MCF 10A (cell line): ENCODE results near the gene TICAM2. TPM values are rescaled to one million over a fixed set of nuclear protein-coding genes. Genes with fewer than 3 reads are reported as not detected.

Experiments
- BruUV-seq: library from RNA; stranded (reverse); fragments of 400-500 nt; replicated peaks from 2 replicates; lab custom pipeline; 2021; lab: Mats Ljungman, UMichigan
- CTCF ChIA-PET: fragments of 300-600 bp; sonication (Branson Sonifier 250); formaldehyde crosslinking; extraction: SDS; loops from one replicate; lab custom pipeline; 2021; ENCODE audit warnings: antibody characterized with exemption, inconsistent platforms; lab: Yijun Ruan, JAX
- POLR2A ChIA-PET: fragments of 300-600, 350-650 bp; sonication (Branson Sonifier 250); formaldehyde crosslinking; extraction: SDS; loops from one replicate; lab custom pipeline; 2020; ENCODE audit warnings: antibody characterized with exemption, inconsistent platforms; lab: Yijun Ruan, JAX
- DNase-seq: peaks from one replicate; pipeline ENCODE4 v3.0.0-alpha.2; 2018; ENCODE audit not compliant: unreplicated experiment
- H3K27ac Mint-ChIP-seq: one replicate; pipeline ENCODE4 v1.8.0; 2022; ENCODE audit warnings: mild to moderate bottlenecking, low read depth, mixed read lengths; ENCODE audit not compliant: unreplicated experiment
- H3K27me3 Mint-ChIP-seq: one replicate; pipeline ENCODE4 v1.8.0; 2022; ENCODE audit warnings: mixed read lengths; ENCODE audit not compliant: insufficient read depth, unreplicated experiment
- H3K36me3 Mint-ChIP-seq: one replicate; pipeline ENCODE4 v1.8.0; 2022; ENCODE audit warnings: mild to moderate bottlenecking, moderate library complexity, mixed read lengths; ENCODE audit not compliant: insufficient read depth, unreplicated experiment
- H3K4me1 Mint-ChIP-seq: one replicate; pipeline ENCODE4 v1.8.0; 2022; ENCODE audit warnings: mixed read lengths; ENCODE audit not compliant: insufficient read depth, unreplicated experiment
- H3K4me3 Mint-ChIP-seq: one replicate; pipeline ENCODE4 v1.8.0; 2022; ENCODE audit warnings: mild to moderate bottlenecking, moderate library complexity, mixed read lengths; ENCODE audit not compliant: unreplicated experiment
- H3K9me3 Mint-ChIP-seq: one replicate; pipeline ENCODE4 v1.8.0; 2022; ENCODE audit warnings: mixed read lengths; ENCODE audit not compliant: unreplicated experiment
- CTCF ChIP-seq: fragments of 200-600 bp; IDR thresholded peaks from one replicate; pipeline ENCODE4 v1.8.0; 2022; ENCODE audit warnings: antibody characterized with exemption, mild to moderate bottlenecking; ENCODE audit not compliant: unreplicated experiment
- intact Hi-C: fragments of 100-400 bp; cut with micrococcal nuclease; formaldehyde crosslinking; loops from 2 replicates; pipeline ENCODE4 v1.14.1; 2022
- total RNA-seq: library from RNA; stranded (reverse); gene quantifications from 2 replicates; pipeline ENCODE4 v1.2.3, GENCODE V29; 2022

TICAM2 gene
- total RNA-seq, 1 experiment from 2014 or later: 3.7 TPM

- no peak for TF ChIP-seq CTCF
- no peak overlapping the region for H3K27ac Mint-ChIP-seq
- no peaks in the 10 kb centered on the region for H3K27me3 Mint-ChIP-seq
- CTCF ChIA-PET: interaction anchor here (0.5 to 2.0 kb wide), 8 partner anchors 13 to 316 kb away, joined by 3 to 5 read pairs (median 4); no protein-coding TSS in a partner anchor
- DNase-seq: no peak
- H3K36me3 Mint-ChIP-seq: peaks cover 20% of the 10 kb centered on the region
- no TSS peak for BruUV-seq
- intact Hi-C loops: no loop called here
- H3K9me3 Mint-ChIP-seq: no peaks in the 10 kb centered on the region
- H3K4me3 Mint-ChIP-seq: no peak overlapping the region
- POLR2A ChIA-PET: interaction anchor here (0.8 to 5.1 kb wide), 8 partner anchors 15 to 362 kb away, joined by 3 to 40 read pairs (median 5); partner anchors contain the start of genes AP3S1, ATG12 and FEM1C
- peaks cover 5% of the 10 kb centered on the region for H3K4me1 Mint-ChIP-seq
These were observed 21.4 kb upstream of the TICAM2 start for GRCh38 chr5:115623658-115624057.

GRCh38 chr5:115621365-115621900 is 19.2 kb upstream of the TICAM2 start:
- H3K27ac Mint-ChIP-seq: peak overlapping the region; percentile 27
- no peak for DNase-seq

GRCh38 chr5:115616892-115617291 is 14.6 kb upstream of the TICAM2 start:
- CTCF ChIA-PET: interaction anchor here (1.0 to 1.3 kb wide), 2 partner anchors 305 to 416 kb away, joined by 3 to 4 read pairs; partner anchors contain the start of gene ARL14EPL
- intact Hi-C loops: no loop called here
- no peaks in the 10 kb centered on the region for H3K27me3 Mint-ChIP-seq
- TF ChIP-seq CTCF: no peak
- H3K4me3 Mint-ChIP-seq: no peak overlapping the region
- BruUV-seq: no TSS peak
- no peak overlapping the region for H3K27ac Mint-ChIP-seq
- peaks cover 5% of the 10 kb centered on the region for H3K4me1 Mint-ChIP-seq
- no peak for DNase-seq
- H3K9me3 Mint-ChIP-seq: no peaks in the 10 kb centered on the region
- peaks cover 71% of the 10 kb centered on the region for H3K36me3 Mint-ChIP-seq
- POLR2A ChIA-PET: interaction anchor here (0.6 to 1.0 kb wide), 2 partner anchors 8 to 442 kb away, joined by 4 read pairs; no protein-coding TSS in a partner anchor

More at GRCh38 chr5:115621365-115621900, 19.2 kb upstream of the TICAM2 start:
- no TSS peak for BruUV-seq
- H3K9me3 Mint-ChIP-seq: no peaks in the 10 kb centered on the region
- intact Hi-C loops: no loop called here
- POLR2A ChIA-PET: no interaction called here
- H3K4me3 Mint-ChIP-seq: no peak overlapping the region
- H3K27me3 Mint-ChIP-seq: no peaks in the 10 kb centered on the region
- peaks cover 35% of the 10 kb centered on the region for H3K36me3 Mint-ChIP-seq
- peaks cover 5% of the 10 kb centered on the region for H3K4me1 Mint-ChIP-seq
- CTCF ChIA-PET: no interaction called here
- TF ChIP-seq CTCF: no peak

- no peak overlapping the region for H3K27ac Mint-ChIP-seq
- H3K27me3 Mint-ChIP-seq: no peaks in the 10 kb centered on the region
- no peaks in the 10 kb centered on the region for H3K9me3 Mint-ChIP-seq
- no TSS peak for BruUV-seq
- intact Hi-C loops: no loop called here
- no peak for TF ChIP-seq CTCF
- peaks cover 71% of the 10 kb centered on the region for H3K36me3 Mint-ChIP-seq
- no peak for DNase-seq
- ChIA-PET CTCF (interaction anchor here (0.5 to 1.3 kb wide), 5 partner anchors 8 to 416 kb away, joined by 3 to 4 read pairs (median 3); partner anchors contain the start of gene ARL14EPL), POLR2A (interaction anchor here (0.8 to 1.0 kb wide), 2 partner anchors 9 to 225 kb away, joined by 3 to 4 read pairs; partner anchors contain the start of genes AP3S1 and ATG12)
- H3K4me1 Mint-ChIP-seq: peaks cover 3% of the 10 kb centered on the region
- H3K4me3 Mint-ChIP-seq: no peak overlapping the region
These were observed 14.2 kb upstream of the TICAM2 start for GRCh38 chr5:115616472-115616871.
